CD4-positive, alpha-beta memory T cell (primary cell): ENCODE measurements around the gene MDM1. TPM values are rescaled to one million over a fixed set of nuclear protein-coding genes. Genes with fewer than 3 reads are reported as not detected.
A peak's percentile ranks its signal among the peaks of the same experiment; 100 is the strongest.

Source experiments
- CTCF ChIA-PET: fragments of 350-600 bp; sonication (Branson Sonifier 250); formaldehyde crosslinking; loops from one replicate; lab custom pipeline; 2021; ENCODE audit warnings: inconsistent platforms; ENCODE audit not compliant: partially characterized antibody; lab: Charles Lee
- POLR2A ChIA-PET: fragments of 350-600 bp; sonication (Branson Sonifier 250); formaldehyde crosslinking; loops from one replicate; lab custom pipeline; 2021; ENCODE audit not compliant: partially characterized antibody; lab: Charles Lee
- DNase-seq, 5 donors: peaks; one replicate each; pipeline versions ENCODE4 v3.0.0 to v3.0.0-alpha.2; 2020 to 2022; ENCODE audit warnings: mixed read lengths in 1 of 5
- H3K27ac ChIP-seq: one replicate; pipeline ENCODE4 v1.7.0; 2013; ENCODE audit warnings: low read depth, low read length
- H3K27me3 ChIP-seq: 2 replicates; pipeline ENCODE4 v1.7.0; 2013; ENCODE audit warnings: mild to moderate bottlenecking, low read length, moderate library complexity; ENCODE audit not compliant: insufficient read depth
- H3K36me3 ChIP-seq: 2 replicates; pipeline ENCODE4 v1.7.0; 2013; ENCODE audit warnings: mild to moderate bottlenecking, low read length, moderate library complexity; ENCODE audit not compliant: insufficient read depth
- H3K4me1 ChIP-seq: 2 replicates; pipeline ENCODE4 v1.7.0; 2013; ENCODE audit warnings: mild to moderate bottlenecking, low read length, moderate library complexity; ENCODE audit not compliant: insufficient read depth
- H3K4me3 ChIP-seq, 2 donors: one replicate each; pipeline ENCODE4 v1.7.0; 2013; ENCODE audit warnings: low read length in 2 of 2, mild to moderate bottlenecking in 1 of 2
- H3K9me3 ChIP-seq, 2 donors: one replicate each; pipeline ENCODE4 v1.7.0; 2013; ENCODE audit warnings: low read length in 2 of 2, control low read depth in 1 of 2; ENCODE audit not compliant: control insufficient read depth in 1 of 2
- H3K27ac Mint-ChIP-seq, 7 donors: one replicate each; pipeline ENCODE4 v1.8.0; 2020 to 2021; ENCODE audit warnings: mixed read lengths in 7 of 7, mild to moderate bottlenecking in 6 of 7, inconsistent platforms in 3 of 7, moderate library complexity in 3 of 7
- H3K27me3 Mint-ChIP-seq, 2 donors: one replicate each; pipeline ENCODE4 v1.8.0; 2020 to 2021; ENCODE audit warnings: mixed read lengths in 2 of 2
- H3K36me3 Mint-ChIP-seq, 2 donors: one replicate each; pipeline ENCODE4 v1.8.0; 2020 to 2021; ENCODE audit warnings: mixed read lengths in 2 of 2, inconsistent platforms in 1 of 2, mild to moderate bottlenecking in 1 of 2
- H3K4me1 Mint-ChIP-seq, 4 donors: one replicate each; pipeline ENCODE4 v1.8.0; 2020 to 2021; ENCODE audit warnings: mixed read lengths in 4 of 4, mild to moderate bottlenecking in 1 of 4
- H3K4me3 Mint-ChIP-seq, 8 donors: one replicate each; pipeline ENCODE4 v1.8.0; 2020 to 2021; ENCODE audit warnings: mixed read lengths in 8 of 8, mild to moderate bottlenecking in 7 of 8, moderate library complexity in 6 of 8, inconsistent platforms in 3 of 8
- H3K9me3 Mint-ChIP-seq, 8 donors: one replicate each; pipeline ENCODE4 v1.8.0; 2020 to 2021; ENCODE audit warnings: mixed read lengths in 8 of 8, mild to moderate bottlenecking in 5 of 8, inconsistent platforms in 3 of 8, moderate library complexity in 1 of 8
- intact Hi-C: fragments of 100-400 bp; cut with micrococcal nuclease; formaldehyde crosslinking; loops from one replicate; pipeline ENCODE4 v1.15.1; 2023
- polyA plus RNA-seq, 2 donors: library from polyadenylated mRNA; unstranded; fragments of 300-500 nt; fragmentation: Illumina TruSeq; gene quantifications; one replicate each; pipeline ENCODE4 v1.2.3, GENCODE V29; 2021
- total RNA-seq, 2 experiments: library from RNA; stranded (reverse); gene quantifications; one replicate each; pipeline ENCODE4 v1.2.3, GENCODE V29; 2021

Gene MDM1
- total and polyA plus RNA-seq, 4 experiments from 2014 or later: 11.7 to 29.4 (median 20.0) TPM

- peak overlapping the region in 1 of 7 donors; percentile 0 for H3K27ac Mint-ChIP-seq
- peaks cover 16 to 24% (median 22%) of the 10 kb centered on the region in 4 donors for H3K4me1 Mint-ChIP-seq
- no peaks in the 10 kb centered on the region for H3K36me3 ChIP-seq
- intact Hi-C loops: no loop called here
- no peaks in the 10 kb centered on the region for H3K27me3 ChIP-seq
- H3K9me3 ChIP-seq: no peaks in the 10 kb centered on the region
- peaks cover 10% of the 10 kb centered on the region for H3K4me1 ChIP-seq
- H3K4me3 Mint-ChIP-seq: no peak overlapping the region
- ChIA-PET CTCF (interaction anchor here (0.8 to 2.5 kb wide), 4 partner anchors 10 to 287 kb away, joined by 3 to 15 read pairs (median 7); no protein-coding TSS in a partner anchor), POLR2A (no interaction called here)
- H3K27me3 Mint-ChIP-seq: no peaks in the 10 kb centered on the region
- H3K27ac ChIP-seq: no peak overlapping the region
- H3K4me3 ChIP-seq: no peak overlapping the region
- H3K9me3 Mint-ChIP-seq: no peaks in the 10 kb centered on the region
- no peak for DNase-seq
- H3K36me3 Mint-ChIP-seq: peaks cover 24 to 32% of the 10 kb centered on the region in 2 donors
Measured at GRCh38 chr12:68326716-68327115, 5.4 kb downstream of the MDM1 start.

GRCh38 chr12:68325966-68326365 lies 6.2 kb downstream of the MDM1 start:
- H3K27ac ChIP-seq: no peak overlapping the region
- no peaks in the 10 kb centered on the region for H3K27me3 ChIP-seq
- H3K9me3 ChIP-seq: no peaks in the 10 kb centered on the region
- Mint-ChIP-seq H3K36me3 (peaks cover 24 to 32% of the 10 kb centered on the region in 2 donors), H3K27me3 (no peaks in the 10 kb centered on the region), H3K27ac (peak overlapping the region in 3 of 7 donors; percentile 2 to 58 (median 49)), H3K9me3 (no peaks in the 10 kb centered on the region), H3K4me3 (no peak overlapping the region), H3K4me1 (peaks cover 11 to 18% (median 14%) of the 10 kb centered on the region in 4 donors)
- ChIA-PET CTCF (interaction anchor here (1.6 to 2.5 kb wide), 3 partner anchors 9 to 286 kb away, joined by 4 to 15 read pairs (median 10); no protein-coding TSS in a partner anchor), POLR2A (no interaction called here)
- intact Hi-C loops: no loop called here
- H3K4me1 ChIP-seq: peaks cover 3% of the 10 kb centered on the region
- DNase-seq: no peak
- H3K36me3 ChIP-seq: no peaks in the 10 kb centered on the region
- H3K4me3 ChIP-seq: no peak overlapping the region

GRCh38 chr12:68324531-68324930 lies 7.6 kb downstream of the MDM1 start:
- DNase-seq: no peak
- CTCF ChIA-PET: interaction anchor here (2.1 to 2.2 kb wide), 2 partner anchors 101 to 284 kb away, joined by 7 to 10 read pairs; no protein-coding TSS in a partner anchor

GRCh38 chr12:68321140-68321539 lies 11.0 kb downstream of the MDM1 start:
- intact Hi-C loops: no loop called here
- H3K9me3 Mint-ChIP-seq: no peaks in the 10 kb centered on the region
- H3K27me3 Mint-ChIP-seq: no peaks in the 10 kb centered on the region
- peaks cover 0 to 4% (median 1%) of the 10 kb centered on the region in 4 donors for H3K4me1 Mint-ChIP-seq
- Histone ChIP-seq H3K27ac (no peak overlapping the region), H3K27me3 (no peaks in the 10 kb centered on the region), H3K9me3 (no peaks in the 10 kb centered on the region), H3K4me3 (no peak overlapping the region), H3K36me3 (no peaks in the 10 kb centered on the region), H3K4me1 (no peaks in the 10 kb centered on the region)
- H3K27ac Mint-ChIP-seq: no peak overlapping the region
- ChIA-PET CTCF (interaction anchor here (0.8 to 3.2 kb wide), 7 partner anchors 10 to 287 kb away, joined by 3 to 41 read pairs (median 5); partner anchors contain the start of genes IL26 and MDM1), POLR2A (interaction anchor here (0.8 kb wide), 1 partner anchor 11 kb away, joined by 3 read pairs; the partner anchor contains the start of gene MDM1)
- H3K4me3 Mint-ChIP-seq: no peak overlapping the region
- DNase-seq: no peak
- peaks cover 18 to 28% of the 10 kb centered on the region in 2 donors for H3K36me3 Mint-ChIP-seq

More at GRCh38 chr12:68324531-68324930, 7.6 kb downstream of the MDM1 start:
- Histone ChIP-seq H3K9me3 (no peaks in the 10 kb centered on the region), H3K4me3 (no peak overlapping the region), H3K27me3 (no peaks in the 10 kb centered on the region), H3K36me3 (no peaks in the 10 kb centered on the region), H3K27ac (no peak overlapping the region), H3K4me1 (no peaks in the 10 kb centered on the region)
- Mint-ChIP-seq H3K36me3 (peaks cover 28 to 40% of the 10 kb centered on the region in 2 donors), H3K4me3 (no peak overlapping the region), H3K27ac (peak overlapping the region in 1 of 7 donors; percentile 86), H3K27me3 (no peaks in the 10 kb centered on the region), H3K4me1 (peaks cover 10 to 14% (median 11%) of the 10 kb centered on the region in 4 donors), H3K9me3 (no peaks in the 10 kb centered on the region)
- intact Hi-C loops: no loop called here
- POLR2A ChIA-PET: no interaction called here

GRCh38 chr12:68319988-68320623 lies 12.1 kb downstream of the MDM1 start:
- peaks cover 0 to 2% (median 0%) of the 10 kb centered on the region in 4 donors for H3K4me1 Mint-ChIP-seq
- intact Hi-C loops: no loop called here
- POLR2A ChIA-PET: no interaction called here
- DNase-seq: no peak
- CTCF ChIA-PET: interaction anchor here (0.8 to 3.2 kb wide), 8 partner anchors 8 to 285 kb away, joined by 3 to 41 read pairs (median 3); partner anchors contain the start of gene MDM1
- Histone ChIP-seq H3K36me3 (no peaks in the 10 kb centered on the region), H3K9me3 (no peaks in the 10 kb centered on the region), H3K27me3 (no peaks in the 10 kb centered on the region), H3K4me1 (no peaks in the 10 kb centered on the region), H3K4me3 (no peak overlapping the region), H3K27ac (no peak overlapping the region)
- no peaks in the 10 kb centered on the region for H3K9me3 Mint-ChIP-seq
- H3K27ac Mint-ChIP-seq: peak overlapping the region in 1 of 7 donors; percentile 73
- peaks cover 13 to 20% of the 10 kb centered on the region in 2 donors for H3K36me3 Mint-ChIP-seq
- no peaks in the 10 kb centered on the region for H3K27me3 Mint-ChIP-seq
- no peak overlapping the region for H3K4me3 Mint-ChIP-seq

- ChIA-PET POLR2A (interaction anchor here (0.7 to 2.3 kb wide), 4 partner anchors 17 to 200 kb away, joined by 3 to 12 read pairs (median 4); no protein-coding TSS in a partner anchor), CTCF (interaction anchor here (0.6 to 7.4 kb wide), 19 partner anchors 9 to 963 kb away, joined by 3 to 139 read pairs (median 4); partner anchors contain the start of genes IL22, IL26 and MDM1)
- DNase-seq: peak in 4 of 5 donors; percentile 48 to 58 (median 54)
- H3K27me3 Mint-ChIP-seq: no peaks in the 10 kb centered on the region
- H3K4me1 Mint-ChIP-seq: peaks cover 0 to 2% (median 0%) of the 10 kb centered on the region in 4 donors
- Histone ChIP-seq H3K9me3 (no peaks in the 10 kb centered on the region), H3K36me3 (peaks cover 14% of the 10 kb centered on the region), H3K27ac (no peak overlapping the region), H3K4me3 (no peak overlapping the region), H3K4me1 (no peaks in the 10 kb centered on the region), H3K27me3 (no peaks in the 10 kb centered on the region)
- peaks cover 14 to 22% of the 10 kb centered on the region in 2 donors for H3K36me3 Mint-ChIP-seq
- H3K4me3 Mint-ChIP-seq: no peak overlapping the region
- H3K9me3 Mint-ChIP-seq: no peaks in the 10 kb centered on the region
- intact Hi-C loops: loop anchor here (1.0 to 2.0 kb wide), 4 partner anchors 94 to 962 kb away; no protein-coding TSS in a partner anchor
- H3K27ac Mint-ChIP-seq: no peak overlapping the region
Measured at GRCh38 chr12:68317047-68317667, 15.0 kb downstream of the MDM1 start.

- Mint-ChIP-seq H3K27ac (no peak overlapping the region), H3K36me3 (peaks cover 38 to 40% of the 10 kb centered on the region in 2 donors), H3K4me3 (no peak overlapping the region), H3K9me3 (no peaks in the 10 kb centered on the region), H3K27me3 (no peaks in the 10 kb centered on the region), H3K4me1 (peaks cover 3 to 11% (median 7%) of the 10 kb centered on the region in 4 donors)
- H3K4me1 ChIP-seq: no peaks in the 10 kb centered on the region
- no peaks in the 10 kb centered on the region for H3K9me3 ChIP-seq
- DNase-seq: no peak
- peaks cover 25% of the 10 kb centered on the region for H3K36me3 ChIP-seq
- intact Hi-C loops: no loop called here
- ChIA-PET CTCF (interaction anchor here (1.4 kb wide), 1 partner anchor 87 kb away, joined by 5 read pairs; no protein-coding TSS in a partner anchor), POLR2A (no interaction called here)
- H3K27me3 ChIP-seq: no peaks in the 10 kb centered on the region
- H3K27ac ChIP-seq: no peak overlapping the region
- H3K4me3 ChIP-seq: no peak overlapping the region
Measured at GRCh38 chr12:68310370-68310769, 21.8 kb downstream of the MDM1 start.
